Body of pancreas (tissue), 4 donors: ENCODE measurements around the gene HDAC11.

Experiments
- POLR2A ChIP-seq, 3 donors: fragments of 450-650 bp; IDR thresholded peaks; one replicate each; pipeline ENCODE4 v1.6.1; 2016; ENCODE audit warnings: antibody characterized with exemption in 3 of 3, mild to moderate bottlenecking in 2 of 3
- TF ChIP-seq, protein P1 (sequence below), 7 experiments: fragments of 450-650 bp in 4 of 7; fragments of 200-600 bp in 3 of 7; sonication (generic) in 3 of 7; IDR thresholded peaks; one replicate each; pipeline ENCODE4 v1.5.1; 2016 to 2019; ENCODE audit warnings: antibody characterized with exemption in 7 of 7

DNA sequence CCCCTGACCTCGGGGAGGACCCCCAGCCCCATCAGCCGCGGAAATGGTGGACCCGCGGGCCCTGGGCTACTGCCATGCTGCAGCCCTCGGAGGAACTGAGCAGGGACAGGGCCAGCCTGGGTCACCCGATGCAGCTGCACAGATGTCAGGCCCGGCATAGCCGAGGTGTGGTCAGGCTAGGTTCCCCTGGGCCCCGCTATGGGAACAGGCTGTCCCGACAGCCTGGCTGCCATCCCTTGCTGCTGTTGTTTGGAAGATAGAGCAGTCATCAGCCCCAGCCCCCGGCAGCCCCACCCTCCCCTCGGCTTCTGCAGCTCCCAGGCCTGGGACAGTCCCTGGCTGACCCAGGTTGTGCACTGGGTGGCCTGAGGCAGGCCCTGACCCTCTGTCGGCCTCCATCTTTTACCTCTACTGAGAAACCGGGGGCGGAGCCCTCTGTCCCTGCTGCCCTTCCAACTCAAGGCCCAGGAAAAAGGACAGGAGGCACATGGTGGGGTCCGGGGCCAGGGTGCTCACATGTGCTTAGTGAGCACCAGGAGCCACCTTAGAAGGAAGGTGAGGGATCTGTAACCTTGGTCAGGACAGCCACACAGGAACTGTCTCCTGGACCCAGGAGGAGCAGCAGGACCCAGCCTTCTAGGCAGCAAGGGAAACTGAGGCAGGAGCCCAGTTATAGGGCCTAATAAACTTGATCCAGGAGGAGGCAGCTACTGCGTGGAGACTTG, 37.3 kb downstream of the HDAC11 start:
- TF ChIP-seq, protein P1, sequence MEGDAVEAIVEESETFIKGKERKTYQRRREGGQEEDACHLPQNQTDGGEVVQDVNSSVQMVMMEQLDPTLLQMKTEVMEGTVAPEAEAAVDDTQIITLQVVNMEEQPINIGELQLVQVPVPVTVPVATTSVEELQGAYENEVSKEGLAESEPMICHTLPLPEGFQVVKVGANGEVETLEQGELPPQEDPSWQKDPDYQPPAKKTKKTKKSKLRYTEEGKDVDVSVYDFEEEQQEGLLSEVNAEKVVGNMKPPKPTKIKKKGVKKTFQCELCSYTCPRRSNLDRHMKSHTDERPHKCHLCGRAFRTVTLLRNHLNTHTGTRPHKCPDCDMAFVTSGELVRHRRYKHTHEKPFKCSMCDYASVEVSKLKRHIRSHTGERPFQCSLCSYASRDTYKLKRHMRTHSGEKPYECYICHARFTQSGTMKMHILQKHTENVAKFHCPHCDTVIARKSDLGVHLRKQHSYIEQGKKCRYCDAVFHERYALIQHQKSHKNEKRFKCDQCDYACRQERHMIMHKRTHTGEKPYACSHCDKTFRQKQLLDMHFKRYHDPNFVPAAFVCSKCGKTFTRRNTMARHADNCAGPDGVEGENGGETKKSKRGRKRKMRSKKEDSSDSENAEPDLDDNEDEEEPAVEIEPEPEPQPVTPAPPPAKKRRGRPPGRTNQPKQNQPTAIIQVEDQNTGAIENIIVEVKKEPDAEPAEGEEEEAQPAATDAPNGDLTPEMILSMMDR (IDR thresholded peaks at IDR 0.05): no peak
- TF ChIP-seq POLR2A (IDR thresholded peaks at IDR 0.05): no peak
